ENCODE results near the gene ZNF124. TPM values are rescaled to one million over a fixed set of nuclear protein-coding genes. Genes with fewer than 3 reads are reported as not detected.
"Not testable (repeated sequence)": the region's sequence is repeated elsewhere in the genome, so short reads cannot be mapped to it uniquely, and the experiment has no call there.

Gene ZNF124
- total RNA-seq, result 10 to 100 TPM; 47.6 to 75.0 (median 62.4) TPM

GRCh38 chr1:247171875-247172563 is at the start of gene ZNF124:
Gene ZNF124, minus strand, starts transcription at chr1:247172020. Its CDS starts 143 bp downstream, at chr1:247171877.
- H3K4me3 ChIP-seq (replicated peaks in 1 of 3); H3K27me3 ChIP-seq; H3K36me3 ChIP-seq; DNase-seq; H3K9me3 ChIP-seq; H3K4me1 ChIP-seq; H3K27ac ChIP-seq: not testable (repeated sequence)
- intact Hi-C loops (cut with DNase I), result loop anchor here (10.0 kb wide), 1 partner anchor 87 kb away; no protein-coding TSS in a partner anchor
- 26 to 30% methylated on average over 4 of the region's 28 CpGs for WGBS, 2 donors

GRCh38 chr1:247220280-247220679 is 48.5 kb upstream of the ZNF124 start:
- H3K4me1 ChIP-seq; H3K27me3 ChIP-seq; H3K36me3 ChIP-seq; DNase-seq; H3K27ac ChIP-seq; H3K4me3 ChIP-seq (replicated peaks in 1 of 3); H3K9me3 ChIP-seq; intact Hi-C loops (cut with DNase I): not testable (repeated sequence)
- WGBS, 2 donors, result 94 to 97% methylated on average over 9 to 18 of the region's 30 CpGs

GRCh38 chr1:247218121-247218651 is 46.4 kb upstream of the ZNF124 start:
- no peaks in the 10 kb centered on the region for H3K4me1 ChIP-seq
- TF ChIP-seq POLR2A (IDR thresholded peaks at IDR 0.05), result no peak
- TF ChIP-seq, protein P1, sequence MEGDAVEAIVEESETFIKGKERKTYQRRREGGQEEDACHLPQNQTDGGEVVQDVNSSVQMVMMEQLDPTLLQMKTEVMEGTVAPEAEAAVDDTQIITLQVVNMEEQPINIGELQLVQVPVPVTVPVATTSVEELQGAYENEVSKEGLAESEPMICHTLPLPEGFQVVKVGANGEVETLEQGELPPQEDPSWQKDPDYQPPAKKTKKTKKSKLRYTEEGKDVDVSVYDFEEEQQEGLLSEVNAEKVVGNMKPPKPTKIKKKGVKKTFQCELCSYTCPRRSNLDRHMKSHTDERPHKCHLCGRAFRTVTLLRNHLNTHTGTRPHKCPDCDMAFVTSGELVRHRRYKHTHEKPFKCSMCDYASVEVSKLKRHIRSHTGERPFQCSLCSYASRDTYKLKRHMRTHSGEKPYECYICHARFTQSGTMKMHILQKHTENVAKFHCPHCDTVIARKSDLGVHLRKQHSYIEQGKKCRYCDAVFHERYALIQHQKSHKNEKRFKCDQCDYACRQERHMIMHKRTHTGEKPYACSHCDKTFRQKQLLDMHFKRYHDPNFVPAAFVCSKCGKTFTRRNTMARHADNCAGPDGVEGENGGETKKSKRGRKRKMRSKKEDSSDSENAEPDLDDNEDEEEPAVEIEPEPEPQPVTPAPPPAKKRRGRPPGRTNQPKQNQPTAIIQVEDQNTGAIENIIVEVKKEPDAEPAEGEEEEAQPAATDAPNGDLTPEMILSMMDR (IDR thresholded peaks at IDR 0.05), result no peak
- DNase-seq, result no peak
- no peak overlapping the region for H3K27ac ChIP-seq
- WGBS, 2 donors, result 67 to 76% methylated on average over 5 to 6 of the region's 6 CpGs
- no peaks in the 10 kb centered on the region for H3K27me3 ChIP-seq
- no peak overlapping the region for H3K4me3 ChIP-seq (replicated peaks in 1 of 3)
- H3K36me3 ChIP-seq, result no peaks in the 10 kb centered on the region
- H3K9me3 ChIP-seq, result no peaks in the 10 kb centered on the region
- intact Hi-C loops (cut with DNase I), result no loop called here

GRCh38 chr1:247216261-247216660 is 44.4 kb upstream of the ZNF124 start:
- Histone ChIP-seq H3K27ac (no peak overlapping the region), H3K36me3 (no peaks in the 10 kb centered on the region), H3K4me1 (no peaks in the 10 kb centered on the region), H3K9me3 (no peaks in the 10 kb centered on the region), H3K27me3 (no peaks in the 10 kb centered on the region), H3K4me3 (replicated peaks in 1 of 3) (no peak overlapping the region)
- DNase-seq, result no peak
- intact Hi-C loops (cut with DNase I), result no loop called here
- no peak for TF ChIP-seq POLR2A (IDR thresholded peaks at IDR 0.05)
- TF ChIP-seq, protein P1 (IDR thresholded peaks at IDR 0.05), result no peak
- WGBS, 2 donors, result 65 to 70% methylated on average over 3 of the region's 3 CpGs

GRCh38 chr1:247212627-247213617 is 41.1 kb upstream of the ZNF124 start:
- intact Hi-C loops (cut with DNase I), result no loop called here
- no peak overlapping the region for H3K27ac ChIP-seq
- DNase-seq, result no peak
- no peak overlapping the region for H3K4me3 ChIP-seq (replicated peaks in 1 of 3)
- no peaks in the 10 kb centered on the region for H3K36me3 ChIP-seq
- WGBS, 2 donors, result 70 to 83% methylated on average over 1 of the region's 1 CpG
- H3K27me3 ChIP-seq, result no peaks in the 10 kb centered on the region
- H3K9me3 ChIP-seq, result no peaks in the 10 kb centered on the region
- no peak for TF ChIP-seq POLR2A (IDR thresholded peaks at IDR 0.05)
- TF ChIP-seq, protein P1 (IDR thresholded peaks at IDR 0.05), result no peak
- peaks cover 9 to 22% of the 10 kb centered on the region in 2 donors for H3K4me1 ChIP-seq
